BJ (cell line): ENCODE measurements around the gene CLMP. TPM values are rescaled to one million over a fixed set of nuclear protein-coding genes. Genes with fewer than 3 reads are reported as not detected.
"Not testable (repeated sequence)": the region's sequence is repeated elsewhere in the genome, so short reads cannot be mapped to it uniquely, and the experiment has no call there.

Experiments
- CTCF ChIA-PET: fragments of 350-600 bp; formaldehyde crosslinking; extraction: SDS; loops from one replicate; lab custom pipeline; 2021; ENCODE audit warnings: antibody characterized with exemption, inconsistent platforms; lab: Yijun Ruan, JAX
- POLR2A ChIA-PET: fragments of 300-600 bp; sonication (Branson Sonifier 250); formaldehyde crosslinking; extraction: SDS; loops from one replicate; lab custom pipeline; 2021; ENCODE audit warnings: antibody characterized with exemption; lab: Charles Lee
- DNase-seq: peaks from one replicate; pipeline ENCODE4 v3.0.0-alpha.2; 2011; ENCODE audit warnings: low read depth
- H3K27me3 ChIP-seq: 2 replicates; pipeline ENCODE4 v1.6.0; 2011; ENCODE audit warnings: low read length; ENCODE audit not compliant: control insufficient read depth, insufficient read depth
- H3K36me3 ChIP-seq: 2 replicates; pipeline ENCODE4 v1.5.1; 2011; ENCODE audit warnings: low read length; ENCODE audit not compliant: control insufficient read depth, insufficient read depth
- H3K4me3 ChIP-seq: 2 replicates; pipeline ENCODE4 v1.5.1; 2011; ENCODE audit warnings: low read depth, mild to moderate bottlenecking, control low read depth, low read length
- polyA plus RNA-seq: library from polyadenylated mRNA; depleted of rRNA; stranded (reverse); fragments of >200 nt; gene quantifications from 2 replicates; pipeline ENCODE4 v1.2.3, GENCODE V29; 2011
- TF ChIP-seq, protein P1 (sequence below): IDR thresholded peaks from 2 replicates; pipeline ENCODE4 v1.5.1; 2011; ENCODE audit warnings: low read depth, mild to moderate bottlenecking, control low read depth, inconsistent platforms, low read length, moderate library complexity; ENCODE audit not compliant: insufficient read depth

CLMP gene
- polyA plus RNA-seq, 1 experiment = 219 TPM

DNA sequence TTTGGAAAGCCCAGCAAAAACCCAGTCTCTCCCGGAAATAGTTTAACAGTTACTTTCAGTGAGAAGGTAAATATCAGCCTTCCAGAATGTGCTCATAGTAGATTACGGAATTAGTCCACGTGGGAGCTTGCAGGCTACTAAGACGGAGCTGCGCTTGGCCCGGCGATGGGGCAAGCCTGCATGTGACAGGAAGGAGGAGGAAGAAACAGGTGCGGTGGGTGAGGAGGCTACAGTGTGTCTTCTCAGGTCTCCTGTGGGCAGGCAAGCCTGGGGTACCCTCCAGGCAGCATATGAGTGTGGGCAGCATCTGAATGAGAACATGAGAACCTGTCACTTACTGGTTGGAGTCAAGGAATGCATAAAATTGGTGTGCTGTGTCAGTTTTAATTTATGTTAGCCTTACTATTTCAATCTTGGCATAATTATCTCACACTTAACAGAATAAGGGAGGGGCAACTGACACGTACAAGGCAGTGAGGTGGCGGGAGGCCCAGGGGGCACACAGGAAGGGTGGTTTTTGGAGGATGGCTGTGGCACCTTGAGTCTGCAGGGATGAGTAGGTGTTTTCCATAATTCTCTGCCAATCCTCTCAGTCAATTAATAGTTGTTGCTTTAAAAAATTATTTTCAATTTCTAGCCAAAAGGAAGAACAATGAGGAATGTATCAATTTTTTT lies 35.7 kb downstream of the CLMP start:
- H3K27me3 ChIP-seq = no peaks in the 10 kb centered on the region
- H3K36me3 ChIP-seq = peaks cover 12% of the 10 kb centered on the region
- no peak overlapping the region for H3K4me3 ChIP-seq
- TF ChIP-seq, protein P1, sequence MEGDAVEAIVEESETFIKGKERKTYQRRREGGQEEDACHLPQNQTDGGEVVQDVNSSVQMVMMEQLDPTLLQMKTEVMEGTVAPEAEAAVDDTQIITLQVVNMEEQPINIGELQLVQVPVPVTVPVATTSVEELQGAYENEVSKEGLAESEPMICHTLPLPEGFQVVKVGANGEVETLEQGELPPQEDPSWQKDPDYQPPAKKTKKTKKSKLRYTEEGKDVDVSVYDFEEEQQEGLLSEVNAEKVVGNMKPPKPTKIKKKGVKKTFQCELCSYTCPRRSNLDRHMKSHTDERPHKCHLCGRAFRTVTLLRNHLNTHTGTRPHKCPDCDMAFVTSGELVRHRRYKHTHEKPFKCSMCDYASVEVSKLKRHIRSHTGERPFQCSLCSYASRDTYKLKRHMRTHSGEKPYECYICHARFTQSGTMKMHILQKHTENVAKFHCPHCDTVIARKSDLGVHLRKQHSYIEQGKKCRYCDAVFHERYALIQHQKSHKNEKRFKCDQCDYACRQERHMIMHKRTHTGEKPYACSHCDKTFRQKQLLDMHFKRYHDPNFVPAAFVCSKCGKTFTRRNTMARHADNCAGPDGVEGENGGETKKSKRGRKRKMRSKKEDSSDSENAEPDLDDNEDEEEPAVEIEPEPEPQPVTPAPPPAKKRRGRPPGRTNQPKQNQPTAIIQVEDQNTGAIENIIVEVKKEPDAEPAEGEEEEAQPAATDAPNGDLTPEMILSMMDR = no peak
- DNase-seq = no peak
- POLR2A ChIA-PET = no interaction called here
- CTCF ChIA-PET = no interaction called here

DNA sequence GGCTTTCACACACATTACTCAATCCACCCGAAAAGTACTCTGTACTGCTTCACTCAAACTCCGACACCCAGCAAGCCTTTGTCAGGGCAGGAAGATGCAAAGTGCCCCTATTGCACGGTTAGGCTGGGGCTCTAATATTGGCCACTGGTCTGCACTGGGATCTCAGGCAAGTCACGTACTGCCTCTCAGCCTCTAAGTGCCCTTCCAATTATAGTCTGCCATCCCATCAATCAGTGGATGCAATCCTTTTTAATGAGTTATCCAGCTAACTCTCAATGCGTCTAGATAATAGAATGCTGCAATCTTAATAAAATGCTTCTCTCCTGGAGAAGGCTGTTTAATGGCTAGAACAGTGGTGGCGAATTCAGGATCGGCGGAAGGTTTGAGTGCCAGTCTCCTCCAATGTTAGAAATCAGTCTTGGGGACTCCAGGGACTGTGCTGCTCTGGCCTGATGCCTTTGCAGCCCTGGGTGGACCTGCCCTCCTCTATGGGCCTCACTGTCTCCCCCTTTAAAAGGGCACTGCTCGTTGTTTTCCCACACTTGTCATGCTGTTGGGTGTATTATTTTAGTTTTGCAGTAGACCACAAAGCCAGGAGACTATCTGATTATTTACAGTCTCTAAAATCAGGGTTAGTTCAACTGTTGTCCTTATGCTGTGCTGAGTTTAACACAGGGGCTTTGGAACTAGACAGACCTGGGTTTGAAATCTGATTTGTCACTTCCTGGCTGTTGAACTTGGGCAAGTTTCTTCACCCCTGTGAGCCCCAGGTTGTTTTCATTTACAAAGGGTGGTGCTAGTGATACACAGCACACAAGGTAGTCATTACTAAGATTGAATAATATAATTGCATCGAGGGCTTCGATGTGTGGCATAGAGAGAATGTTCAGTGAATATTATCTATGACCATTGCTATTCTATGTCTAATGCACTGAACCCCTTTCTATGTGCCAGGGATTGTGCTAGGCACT lies 36.7 kb downstream of the CLMP start:
- ChIA-PET POLR2A (no interaction called here), CTCF (interaction anchor here (1.0 kb wide), 1 partner anchor 18 kb away, joined by 3 read pairs; no protein-coding TSS in a partner anchor)
- no peak for DNase-seq
- Histone ChIP-seq H3K36me3 (peaks cover 12% of the 10 kb centered on the region), H3K27me3 (no peaks in the 10 kb centered on the region), H3K4me3 (no peak overlapping the region)
- TF ChIP-seq, protein P1 = no peak

DNA sequence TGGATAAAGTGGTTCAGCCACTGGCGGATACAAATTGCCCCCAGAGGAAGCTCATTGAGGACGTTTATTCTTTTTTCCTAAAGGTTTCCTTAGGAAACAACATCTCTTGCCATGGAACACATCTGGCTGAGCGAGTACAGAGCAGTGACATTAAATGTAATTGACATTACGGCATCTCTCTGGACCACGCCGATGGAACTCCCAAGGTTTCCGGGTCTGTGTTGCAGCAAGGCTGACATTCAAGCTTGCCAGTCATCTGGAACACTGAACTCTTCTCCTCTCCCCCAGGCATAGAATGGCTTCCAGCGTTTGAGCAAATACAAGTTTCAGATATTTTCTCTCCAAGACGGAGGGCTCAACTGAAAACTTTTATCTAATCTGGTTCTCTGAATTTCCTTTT lies 42.1 kb downstream of the CLMP start:
- TF ChIP-seq, protein P1 = no peak
- no peak for DNase-seq
- ChIA-PET CTCF (interaction anchor here (1.7 to 2.4 kb wide), 2 partner anchors 13 to 41 kb away, joined by 4 to 13 read pairs; no protein-coding TSS in a partner anchor), POLR2A (no interaction called here)
- Histone ChIP-seq H3K4me3 (no peak overlapping the region), H3K27me3 (no peaks in the 10 kb centered on the region), H3K36me3 (peaks cover 6% of the 10 kb centered on the region)

DNA sequence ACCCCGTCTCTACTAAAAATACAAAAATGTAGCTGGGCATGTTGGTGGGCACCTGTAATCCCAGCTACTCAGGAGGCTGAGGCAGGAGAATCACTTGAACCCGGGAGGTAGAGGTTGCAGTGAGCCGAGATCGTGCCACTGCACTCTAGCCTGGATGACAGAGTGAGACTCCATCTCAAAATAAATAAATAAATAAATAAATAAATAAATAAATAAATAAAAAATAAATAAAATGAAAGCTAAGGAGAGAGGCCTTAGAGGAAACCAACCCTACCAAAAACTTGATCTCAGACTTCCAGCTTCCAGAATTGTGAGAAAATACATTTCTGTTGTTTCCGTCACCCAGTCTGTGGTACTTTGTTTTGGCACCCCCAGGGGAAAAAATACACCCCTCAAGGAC lies 42.7 kb downstream of the CLMP start:
- H3K4me3 ChIP-seq, POLR2A ChIA-PET, DNase-seq, H3K27me3 ChIP-seq, H3K36me3 ChIP-seq: not testable (repeated sequence)
- CTCF ChIA-PET = interaction anchor here (1.7 to 2.4 kb wide), 2 partner anchors 14 to 41 kb away, joined by 4 to 13 read pairs; no protein-coding TSS in a partner anchor

DNA sequence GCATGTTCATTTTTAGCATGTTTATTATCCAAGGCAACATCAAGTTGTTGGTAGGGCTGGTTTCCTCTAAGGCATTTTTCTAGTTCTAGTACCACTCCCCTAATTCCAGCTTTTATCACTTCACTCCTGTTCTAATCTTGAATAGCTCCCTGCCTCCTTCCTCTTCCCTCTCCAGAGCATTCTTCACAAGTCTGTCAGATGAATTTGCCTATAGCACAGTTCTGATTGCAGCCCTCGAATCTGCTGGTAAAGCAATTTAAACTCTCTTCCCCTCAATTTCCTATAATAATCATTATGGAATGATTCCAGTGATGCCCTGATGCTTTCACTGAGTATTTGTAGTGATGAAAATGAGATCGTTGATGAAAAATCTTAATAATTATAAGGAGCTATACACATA lies 43.3 kb downstream of the CLMP start:
- TF ChIP-seq, protein P1 = no peak
- ChIA-PET POLR2A (no interaction called here), CTCF (interaction anchor here (1.7 to 2.4 kb wide), 2 partner anchors 15 to 40 kb away, joined by 4 to 13 read pairs; no protein-coding TSS in a partner anchor)
- DNase-seq = no peak
- Histone ChIP-seq H3K27me3 (no peaks in the 10 kb centered on the region), H3K4me3 (no peak overlapping the region), H3K36me3 (peaks cover 8% of the 10 kb centered on the region)
